K562 (cell line): ENCODE measurements around the gene CMTM4. TPM values are rescaled to one million over a fixed set of nuclear protein-coding genes. Genes with fewer than 3 reads are reported as not detected.

Experiments used
- ATAC-seq: fragments of 200-7000 bp; cut with Tn5 transposase; 3 replicates; pipeline ENCODE4 v1.9.1; 2020; ENCODE audit warnings: moderate library complexity
- BruUV-seq: library from RNA; stranded (reverse); fragments of 400-500 nt; replicated peaks from 2 replicates; lab custom pipeline; 2021; lab: Mats Ljungman, UMichigan
- CTCF ChIA-PET: fragments of 300-600 bp; formaldehyde crosslinking; extraction: SDS; loops from one replicate; lab custom pipeline; 2021; ENCODE audit warnings: low intra/inter-chr PET ratio; lab: Yijun Ruan, JAX
- POLR2A ChIA-PET: fragments of 300-600, 350-650 bp; sonication (Branson Sonifier 250); formaldehyde crosslinking; extraction: SDS; loops from one replicate; lab custom pipeline; 2021; ENCODE audit warnings: antibody characterized with exemption, inconsistent platforms; lab: Yijun Ruan, JAX
- DNase-seq, 4 experiments: peaks; one replicate each; pipeline versions ENCODE4 v3.0.0 to v3.0.0-alpha.2; 2011 to 2018; ENCODE audit warnings: low spot score in 3 of 4, mixed read lengths in 3 of 4; ENCODE audit errors: extremely low read depth in 1 of 4
- FAIRE-seq: peaks from 2 replicates; lab custom pipeline; 2011; peaks lifted over from hg19 to GRCh38; lab: Jason Lieb, UNC
- H2AFZ ChIP-seq: 2 replicates; pipeline ENCODE4 v1.6.0; 2011; ENCODE audit warnings: low read depth, low read length, control low read depth, inconsistent platforms
- H3K27ac ChIP-seq: fragments of 200-600 bp; 3 replicates; pipeline ENCODE4 v1.8.0; 2011; ENCODE audit warnings: low read depth, mild to moderate bottlenecking, control low read depth, inconsistent platforms, low read length, moderate library complexity, mixed read lengths; ENCODE audit errors: extremely low read depth
- H3K27me3 ChIP-seq, 2 experiments: fragments of 300-600 bp in 1 of 2; 2 replicates in 1 of 2; 3 replicates in 1 of 2; pipeline versions ENCODE4 v1.6.0 to v1.8.0; 2011; ENCODE audit warnings: inconsistent platforms in 2 of 2, low read length in 2 of 2, mild to moderate bottlenecking in 1 of 2, mixed read lengths in 1 of 2, moderate library complexity in 1 of 2; ENCODE audit not compliant: control insufficient read depth in 2 of 2, insufficient read depth in 2 of 2
- H3K36me3 ChIP-seq: fragments of 300-600 bp; 3 replicates; pipeline ENCODE4 v1.8.0; 2011; ENCODE audit warnings: mild to moderate bottlenecking, low read length, inconsistent platforms; ENCODE audit not compliant: control insufficient read depth, insufficient read depth
- H3K4me1 ChIP-seq, 2 experiments: fragments of 200-600 bp in 1 of 2; replicated peaks in 1 of 2; 2 replicates in 1 of 2; 3 replicates in 1 of 2; pipeline versions ENCODE4 v1.5.1 to v1.8.0; 2011; ENCODE audit warnings: inconsistent platforms in 2 of 2, low read length in 2 of 2, mild to moderate bottlenecking in 1 of 2, mixed read lengths in 1 of 2, moderate library complexity in 1 of 2; ENCODE audit not compliant: control insufficient read depth in 2 of 2, insufficient read depth in 2 of 2
- H3K4me2 ChIP-seq: 2 replicates; pipeline ENCODE4 v1.6.1; 2011; ENCODE audit warnings: low read length, control low read depth, inconsistent platforms, mixed read lengths; ENCODE audit not compliant: insufficient read depth
- H3K4me3 ChIP-seq: fragments of 200-600 bp; sonication (generic), shearing (Covaris generic); 2 replicates; pipeline ENCODE4 v1.5.1; 2016; ENCODE audit warnings: control low read depth, inconsistent platforms
- H3K79me2 ChIP-seq: fragments of 200-600 bp; 3 replicates; pipeline ENCODE4 v1.8.0; 2011; ENCODE audit warnings: low read length, inconsistent platforms; ENCODE audit not compliant: control insufficient read depth, insufficient read depth
- H3K9ac ChIP-seq, 2 experiments: 2 replicates each; pipeline versions ENCODE4 v1.6.0 to v1.6.1; 2011; ENCODE audit warnings: low read depth in 2 of 2, low read length in 2 of 2, control low read depth in 1 of 2, inconsistent platforms in 1 of 2, mild to moderate bottlenecking in 1 of 2, mixed read lengths in 1 of 2; ENCODE audit not compliant: insufficient read depth in 1 of 2
- H3K9me1 ChIP-seq: one replicate; pipeline ENCODE4 v1.6.0; 2011; ENCODE audit warnings: inconsistent platforms, mild to moderate bottlenecking, low read length, moderate library complexity; ENCODE audit not compliant: control insufficient read depth, insufficient read depth
- H3K9me3 ChIP-seq: replicated peaks from 2 replicates; pipeline ENCODE4 v1.5.1; 2011; ENCODE audit warnings: low read depth, low read length, inconsistent platforms; ENCODE audit not compliant: control insufficient read depth, insufficient read depth
- H4K20me1 ChIP-seq: replicated peaks from 2 replicates; pipeline ENCODE4 v1.6.1; 2011; ENCODE audit warnings: low read length, inconsistent platforms, mixed read lengths; ENCODE audit not compliant: control insufficient read depth, insufficient read depth
- EZH2 ChIP-seq: IDR thresholded peaks from 2 replicates; pipeline ENCODE4 v1.6.1; 2012; ENCODE audit warnings: low read depth, mild to moderate bottlenecking, inconsistent platforms, low read length, borderline replicate concordance
- HDAC1 ChIP-seq, 2 experiments: fragments of 450-650 bp; IDR thresholded peaks; 2 replicates each; pipeline ENCODE4 v1.6.1; 2016 to 2017; ENCODE audit warnings: inconsistent platforms in 1 of 2, mild to moderate bottlenecking in 1 of 2, moderate library complexity in 1 of 2
- L3MBTL2 ChIP-seq: fragments of 450-650 bp; IDR thresholded peaks from 2 replicates; pipeline ENCODE4 v1.6.1; 2016; ENCODE audit warnings: mild to moderate bottlenecking, moderate library complexity
- MTA1 ChIP-seq: fragments of 450-650 bp; IDR thresholded peaks from 2 replicates; pipeline ENCODE4 v1.6.1; 2017; ENCODE audit warnings: borderline replicate concordance
- NFRKB ChIP-seq: fragments of 450-650 bp; IDR thresholded peaks from 2 replicates; pipeline ENCODE4 v1.6.1; 2016; ENCODE audit warnings: low read depth
- ZEB2 ChIP-seq: fragments of 450-650 bp; IDR thresholded peaks from 2 replicates; pipeline ENCODE4 v1.6.1; 2016
- ZNF224 ChIP-seq: sonication (generic); formaldehyde crosslinking; IDR thresholded peaks from 2 replicates; pipeline ENCODE4 v1.8.0; 2022; ENCODE audit warnings: mild to moderate bottlenecking, missing genetic modification reagents
- ZNF76 ChIP-seq: fragments of 250-450 bp; sonication (Bioruptor Pico); IDR thresholded peaks from 2 replicates; pipeline ENCODE4 v1.4.0; 2020; ENCODE audit warnings: mild to moderate bottlenecking, moderate library complexity, borderline replicate concordance
- WGBS: fragments of 100-300 bp; shearing (Covaris generic); methylation state at CpG from one replicate; pipeline ENCODE4 v1.1.6; 2016; ENCODE audit warnings: low coverage, mixed read lengths; ENCODE audit not compliant: insufficient coverage; ENCODE audit errors: missing lambda C conversion rate; 5-methylcytosine and 5-hydroxymethylcytosine counted together
- in situ Hi-C: fragments of 300-500 bp; cut with MboI; formaldehyde crosslinking; loops from 4 replicates; pipeline ENCODE4 v1.15.0; 2018; ENCODE audit warnings: inconsistent platforms, mixed read lengths
- intact Hi-C: fragments of 100-400 bp; cut with micrococcal nuclease; formaldehyde crosslinking; loops from 2 replicates; pipeline ENCODE4 v1.14.2; 2022
- polyA plus RNA-seq, 8 experiments: library from polyadenylated mRNA; depleted of rRNA in 4 of 8; stranded (reverse) in 5 of 8; unstranded in 3 of 8; fragments of >200 nt; fragmentation: Nextera tagmentation in 2 of 8; fragmentation: Illumina TruSeq in 1 of 8; extraction: Ambion mirVana in 2 of 8; extraction: Trizol in 1 of 8; gene quantifications; 2 replicates each; pipeline versions ENCODE4 v1.2.1 to v1.2.3, GENCODE V29; 2011 to 2014; ENCODE audit warnings: inconsistent platforms in 1 of 8, missing spikeins in 1 of 8
- total RNA-seq, 7 experiments: library from RNA; depleted of rRNA in 6 of 7; stranded (reverse); fragments of >200 nt in 6 of 7; fragmentation: Illumina TruSeq in 2 of 7; extraction: Trizol in 2 of 7; gene quantifications; 2 replicates each; pipeline versions ENCODE4 v1.2.1 to v1.2.3, GENCODE V29; 2011 to 2021; ENCODE audit warnings: low replicate concordance in 1 of 7
- TF ChIP-seq, protein P1 (sequence below), 3 experiments: IDR thresholded peaks in 2 of 3; conservative IDR thresholded peaks in 1 of 3; 2 replicates each; pipeline ENCODE4 v1.5.1; 2011 to 2012; ENCODE audit warnings: low read length in 3 of 3, mild to moderate bottlenecking in 3 of 3, control low read depth in 2 of 3, improper control_type of control experiment in 1 of 3, inconsistent platforms in 1 of 3, low read depth in 1 of 3, mixed read lengths in 1 of 3, moderate library complexity in 1 of 3; ENCODE audit not compliant: insufficient read depth in 2 of 3

The CMTM4 gene
- total and polyA plus RNA-seq, 9 of the 15 experiments (the other 6 are each of a cell fraction or from before 2014, with no cell fraction given) = 2.0 to 21.3 (median 12.5) TPM

DNA sequence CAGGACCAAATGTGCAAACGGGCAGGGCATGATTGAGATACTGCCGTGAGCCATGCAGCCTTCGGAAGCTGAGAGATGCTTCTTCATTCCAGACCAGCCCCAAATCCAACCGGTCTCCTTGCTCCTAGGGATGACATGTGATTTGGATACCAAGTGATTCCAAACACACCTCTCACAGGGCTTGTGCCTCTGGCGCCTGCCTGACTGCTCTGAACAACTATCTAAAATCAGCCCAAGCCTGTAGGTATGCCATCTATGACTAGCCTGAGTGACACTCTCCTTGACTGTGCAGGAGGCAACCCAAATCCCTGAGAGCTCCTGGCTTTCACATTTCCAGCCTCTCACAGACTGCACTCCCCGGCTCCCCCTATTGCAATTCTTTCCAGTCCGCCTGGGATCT is 34.6 kb upstream of the CMTM4 start:
- intact Hi-C loops = no loop called here
- FAIRE-seq (no peak), DNase-seq (no peak), ATAC-seq (no peak)
- in situ Hi-C loops = no loop called here
- H3K36me3 ChIP-seq = peaks cover 94% of the 10 kb centered on the region
- no TSS peak for BruUV-seq
- H2AFZ ChIP-seq = no peak overlapping the region
- no peaks in the 10 kb centered on the region for H3K9me1 ChIP-seq
- H3K9me3 ChIP-seq = no peaks in the 10 kb centered on the region
- no peaks in the 10 kb centered on the region for H3K79me2 ChIP-seq
- CTCF ChIA-PET = no interaction called here
- no peak overlapping the region for H3K27ac ChIP-seq
- H3K4me3 ChIP-seq = no peak overlapping the region
- TF ChIP-seq HDAC1 (IDR thresholded peaks at IDR 0.05) (no peak), ZNF76 (CRISPR knock-in tag) (no peak), ZNF224 (CRISPR knock-in tag) (no peak)
- no peak overlapping the region for H3K9ac ChIP-seq
- no peaks in the 10 kb centered on the region for H3K27me3 ChIP-seq
- no peak overlapping the region for H3K4me2 ChIP-seq
- H4K20me1 ChIP-seq = no peaks in the 10 kb centered on the region; the same call in 1 of the 2 replicates
- WGBS = 70% methylated on average over 7 of the region's 7 CpGs
- no peaks in the 10 kb centered on the region for H3K4me1 ChIP-seq
- POLR2A ChIA-PET = interaction anchor here (0.6 to 5.4 kb wide), 5 partner anchors 10 to 142 kb away, joined by 3 to 33 read pairs (median 4); no protein-coding TSS in a partner anchor

GRCh38 chr16:66728804-66729203 is 32.3 kb upstream of the CMTM4 start:
- in situ Hi-C loops = no loop called here
- Histone ChIP-seq H3K9me1 (no peaks in the 10 kb centered on the region), H3K27ac (no peak overlapping the region), H2AFZ (no peak overlapping the region), H3K27me3 (no peaks in the 10 kb centered on the region), H3K9me3 (no peaks in the 10 kb centered on the region), H3K36me3 (peaks cover 93% of the 10 kb centered on the region), H3K79me2 (no peaks in the 10 kb centered on the region), H4K20me1 (no peaks in the 10 kb centered on the region; the same call in 1 of the 2 replicates), H3K4me1 (no peaks in the 10 kb centered on the region), H3K4me2 (no peak overlapping the region), H3K9ac (no peak overlapping the region), H3K4me3 (no peak overlapping the region)
- FAIRE-seq (no peak), ATAC-seq (peak; percentile 13; the same call in 1 of the 3 replicates), DNase-seq (no peak)
- 88% methylated on average over 4 of the region's 4 CpGs for WGBS
- ChIA-PET CTCF (interaction anchor here (1.2 kb wide), 1 partner anchor 139 kb away, joined by 3 read pairs; no protein-coding TSS in a partner anchor), POLR2A (no interaction called here)
- TF ChIP-seq L3MBTL2 (no peak), ZEB2 (no peak), EZH2 (no peak), MTA1 (no peak), NFRKB (no peak)
- TF ChIP-seq, protein P1, sequence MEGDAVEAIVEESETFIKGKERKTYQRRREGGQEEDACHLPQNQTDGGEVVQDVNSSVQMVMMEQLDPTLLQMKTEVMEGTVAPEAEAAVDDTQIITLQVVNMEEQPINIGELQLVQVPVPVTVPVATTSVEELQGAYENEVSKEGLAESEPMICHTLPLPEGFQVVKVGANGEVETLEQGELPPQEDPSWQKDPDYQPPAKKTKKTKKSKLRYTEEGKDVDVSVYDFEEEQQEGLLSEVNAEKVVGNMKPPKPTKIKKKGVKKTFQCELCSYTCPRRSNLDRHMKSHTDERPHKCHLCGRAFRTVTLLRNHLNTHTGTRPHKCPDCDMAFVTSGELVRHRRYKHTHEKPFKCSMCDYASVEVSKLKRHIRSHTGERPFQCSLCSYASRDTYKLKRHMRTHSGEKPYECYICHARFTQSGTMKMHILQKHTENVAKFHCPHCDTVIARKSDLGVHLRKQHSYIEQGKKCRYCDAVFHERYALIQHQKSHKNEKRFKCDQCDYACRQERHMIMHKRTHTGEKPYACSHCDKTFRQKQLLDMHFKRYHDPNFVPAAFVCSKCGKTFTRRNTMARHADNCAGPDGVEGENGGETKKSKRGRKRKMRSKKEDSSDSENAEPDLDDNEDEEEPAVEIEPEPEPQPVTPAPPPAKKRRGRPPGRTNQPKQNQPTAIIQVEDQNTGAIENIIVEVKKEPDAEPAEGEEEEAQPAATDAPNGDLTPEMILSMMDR (IDR thresholded peaks at IDR 0.05 in 2 of 3, conservative IDR thresholded peaks at IDR 0.05 in 1 of 3; ENCODE audit: insufficient read depth in 2 of 3, low read depth in 1 of 3, low read length in 3 of 3) = no peak
- no TSS peak for BruUV-seq
- intact Hi-C loops = loop anchor here (1.0 to 10.0 kb wide), 2 partner anchors 139 to 324 kb away; no protein-coding TSS in a partner anchor
